HEK293 (cell line): Measurements from ENCODE around the gene UBIAD1.

Source experiments
- CTCF ChIA-PET: fragments of 350-600 bp; formaldehyde crosslinking; extraction: SDS; loops from one replicate; lab custom pipeline; 2021; ENCODE audit warnings: antibody characterized with exemption; lab: Yijun Ruan, JAX
- POLR2A ChIA-PET: fragments of 300-600 bp; formaldehyde crosslinking; extraction: SDS; loops from one replicate; lab custom pipeline; 2020; ENCODE audit warnings: antibody characterized with exemption, inconsistent platforms; lab: Yijun Ruan, JAX
- H3K27ac ChIP-seq: fragments of 200-500 bp; sonication (Bioruptor generic); 2 replicates; pipeline ENCODE4 v1.5.1; 2014; ENCODE audit warnings: low read depth, low read length, control low read depth, inconsistent platforms; ENCODE audit errors: extremely low read depth
- H3K36me3 ChIP-seq, 2 experiments: fragments of 200-500 bp in 1 of 2; sonication (Bioruptor generic) in 1 of 2; 1 replicate in 1 of 2; 2 replicates in 1 of 2; pipeline ENCODE4 v1.5.1; 2014 to 2017; ENCODE audit warnings: inconsistent platforms in 2 of 2, low read length in 2 of 2; ENCODE audit not compliant: control insufficient read depth in 2 of 2, insufficient read depth in 1 of 2
- H3K4me1 ChIP-seq: fragments of 200-500 bp; sonication (Bioruptor generic); 2 replicates; pipeline ENCODE4 v1.5.1; 2014; ENCODE audit warnings: mild to moderate bottlenecking, low read length, inconsistent platforms; ENCODE audit not compliant: control insufficient read depth, insufficient read depth
- H3K4me3 ChIP-seq: 2 replicates; pipeline ENCODE4 v1.5.1; 2011; ENCODE audit warnings: low read depth, mild to moderate bottlenecking, control low read depth, low read length, moderate library complexity
- H3K9me3 ChIP-seq: fragments of 200-500 bp; sonication (Bioruptor generic); 2 replicates; pipeline ENCODE4 v1.5.1; 2014; ENCODE audit warnings: low read depth, low read length, inconsistent platforms; ENCODE audit not compliant: control insufficient read depth, insufficient read depth
- GFI1B ChIP-seq: fragments of 450-650 bp; formaldehyde crosslinking; IDR thresholded peaks from 2 replicates; pipeline ENCODE4 v1.5.1; 2016; ENCODE audit warnings: missing biosample characterization, missing genetic modification characterization
- GLIS2 ChIP-seq: fragments of 450-650 bp; formaldehyde crosslinking; IDR thresholded peaks from 2 replicates; pipeline ENCODE4 v1.5.1; 2016; ENCODE audit warnings: missing biosample characterization, missing genetic modification characterization
- SP2 ChIP-seq: fragments of 450-650 bp; formaldehyde crosslinking; IDR thresholded peaks from 2 replicates; pipeline ENCODE4 v1.5.1; 2016; ENCODE audit warnings: missing biosample characterization, missing genetic modification characterization
- ZBTB20 ChIP-seq: fragments of 450-650 bp; formaldehyde crosslinking; IDR thresholded peaks from 2 replicates; pipeline ENCODE4 v1.5.1; 2016; ENCODE audit warnings: missing biosample characterization, missing genetic modification characterization
- ZNF114 ChIP-seq: fragments of 450-650 bp; formaldehyde crosslinking; IDR thresholded peaks from 2 replicates; pipeline ENCODE4 v1.5.0; 2017; ENCODE audit warnings: missing biosample characterization, missing genetic modification characterization
- ZNF133 ChIP-seq: fragments of 450-650 bp; formaldehyde crosslinking; IDR thresholded peaks from 2 replicates; pipeline ENCODE4 v1.5.1; 2016; ENCODE audit warnings: missing biosample characterization, missing genetic modification characterization
- ZNF324 ChIP-seq: fragments of 450-650 bp; formaldehyde crosslinking; IDR thresholded peaks from 2 replicates; pipeline ENCODE4 v1.5.1; 2016; ENCODE audit warnings: missing biosample characterization, missing genetic modification characterization
- ZNF354C ChIP-seq: fragments of 450-650 bp; formaldehyde crosslinking; IDR thresholded peaks from 2 replicates; pipeline ENCODE4 v1.5.1; 2016; ENCODE audit warnings: missing biosample characterization, missing genetic modification characterization, low read depth, borderline replicate concordance
- ZNF416 ChIP-seq: fragments of 450-650 bp; formaldehyde crosslinking; IDR thresholded peaks from 2 replicates; pipeline ENCODE4 v1.5.1; 2016; ENCODE audit warnings: missing biosample characterization, missing genetic modification characterization
- ZNF426 ChIP-seq: fragments of 450-650 bp; formaldehyde crosslinking; IDR thresholded peaks from 2 replicates; pipeline ENCODE4 v1.5.1; 2017; ENCODE audit warnings: missing biosample characterization, missing genetic modification characterization, mild to moderate bottlenecking, inconsistent platforms, moderate library complexity
- ZNF433 ChIP-seq: fragments of 450-650 bp; formaldehyde crosslinking; IDR thresholded peaks from 2 replicates; pipeline ENCODE4 v1.5.1; 2016; ENCODE audit warnings: missing biosample characterization, missing genetic modification characterization, low read depth
- ZNF501 ChIP-seq: fragments of 450-650 bp; formaldehyde crosslinking; IDR thresholded peaks from 2 replicates; pipeline ENCODE4 v1.5.1; 2016; ENCODE audit warnings: missing biosample characterization, missing genetic modification characterization
- ZNF529 ChIP-seq: fragments of 450-650 bp; formaldehyde crosslinking; IDR thresholded peaks from 2 replicates; pipeline ENCODE4 v1.5.1; 2017; ENCODE audit warnings: missing genetic modification characterization, missing biosample characterization; ENCODE audit not compliant: insufficient replicate concordance
- ZNF561 ChIP-seq: fragments of 450-650 bp; IDR thresholded peaks from 2 replicates; pipeline ENCODE4 v1.5.1; 2018; ENCODE audit warnings: missing biosample characterization, missing genetic modification characterization, borderline replicate concordance
- ZNF610 ChIP-seq: fragments of 450-650 bp; formaldehyde crosslinking; IDR thresholded peaks from 2 replicates; pipeline ENCODE4 v1.5.1; 2016; ENCODE audit warnings: missing biosample characterization, missing genetic modification characterization, borderline replicate concordance
- ZNF621 ChIP-seq: fragments of 450-650 bp; formaldehyde crosslinking; IDR thresholded peaks from 2 replicates; pipeline ENCODE4 v1.5.1; 2017; ENCODE audit warnings: missing biosample characterization, missing genetic modification characterization
- ZNF629 ChIP-seq: fragments of 450-650 bp; formaldehyde crosslinking; IDR thresholded peaks from 2 replicates; pipeline ENCODE4 v1.5.1; 2017; ENCODE audit warnings: missing biosample characterization, missing genetic modification characterization
- ZNF670 ChIP-seq: fragments of 450-650 bp; formaldehyde crosslinking; IDR thresholded peaks from 2 replicates; pipeline ENCODE4 v1.5.1; 2016; ENCODE audit warnings: missing biosample characterization, missing genetic modification characterization, low read depth
- ZNF677 ChIP-seq: fragments of 450-650 bp; IDR thresholded peaks from 2 replicates; pipeline ENCODE4 v1.5.0; 2018; ENCODE audit warnings: missing biosample characterization, mild to moderate bottlenecking, missing genetic modification characterization, moderate library complexity
- ZNF707 ChIP-seq: fragments of 450-650 bp; formaldehyde crosslinking; IDR thresholded peaks from 2 replicates; pipeline ENCODE4 v1.5.1; 2016; ENCODE audit warnings: missing biosample characterization, missing genetic modification characterization
- ZXDB ChIP-seq: fragments of 450-650 bp; formaldehyde crosslinking; IDR thresholded peaks from 2 replicates; pipeline ENCODE4 v1.5.1; 2016; ENCODE audit warnings: missing biosample characterization, missing genetic modification characterization
- TF ChIP-seq, protein P1 (sequence below): fragments of 450-650 bp; formaldehyde crosslinking; IDR thresholded peaks from 2 replicates; pipeline ENCODE4 v1.5.1; 2016; ENCODE audit warnings: missing biosample characterization, missing genetic modification characterization
- TF ChIP-seq, protein P2 (sequence below): fragments of 450-650 bp; formaldehyde crosslinking; IDR thresholded peaks from 2 replicates; pipeline ENCODE4 v1.5.1; 2016; ENCODE audit warnings: missing biosample characterization, missing genetic modification characterization
- TF ChIP-seq, protein P3 (sequence below): fragments of 450-650 bp; formaldehyde crosslinking; IDR thresholded peaks from 2 replicates; pipeline ENCODE4 v1.5.1; 2016; ENCODE audit warnings: missing biosample characterization, missing genetic modification characterization
- TF ChIP-seq, protein P4 (sequence below): fragments of 450-650 bp; formaldehyde crosslinking; conservative IDR thresholded peaks from 2 replicates; pipeline ENCODE4 v1.5.1; 2016; ENCODE audit warnings: low read depth, missing biosample characterization, missing genetic modification characterization
- TF ChIP-seq, protein P5 (sequence below): fragments of 450-650 bp; formaldehyde crosslinking; IDR thresholded peaks from 2 replicates; pipeline ENCODE4 v1.5.1; 2016; ENCODE audit warnings: missing biosample characterization, missing genetic modification characterization

UBIAD1 gene

DNA sequence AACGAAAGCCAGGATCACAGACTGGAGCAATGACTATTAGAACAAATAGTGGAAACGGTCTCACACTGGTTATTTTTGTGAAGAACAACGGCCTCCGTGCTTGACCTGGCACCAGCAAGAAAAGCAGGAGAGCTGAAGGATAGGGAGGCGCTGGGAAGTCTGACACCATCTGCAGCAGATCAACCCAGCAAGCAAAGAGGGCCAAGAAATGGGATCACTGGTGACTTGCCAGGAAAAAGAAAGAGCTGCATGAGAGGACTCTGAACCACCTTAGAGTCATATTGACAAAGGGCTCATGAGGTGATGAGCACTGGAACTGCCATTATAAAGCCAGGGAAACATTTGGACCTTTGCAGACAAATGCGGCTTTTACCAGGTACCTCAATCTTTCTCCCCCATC lies 35.6 kb upstream of the UBIAD1 start:
- H3K36me3 ChIP-seq = peaks cover 52 to 99% of the 10 kb centered on the region in 2 experiments
- no peak overlapping the region for H3K4me3 ChIP-seq
- POLR2A ChIA-PET = no interaction called here
- H3K4me1 ChIP-seq = no peaks in the 10 kb centered on the region
- TF ChIP-seq ZBTB20 = no peak
- no peak for TF ChIP-seq ZNF677 (tag by site-specific recombination)
- TF ChIP-seq ZNF670 (tag by site-specific recombination) = no peak
- TF ChIP-seq ZNF501 (tag by site-specific recombination) = no peak
- TF ChIP-seq ZNF354C = no peak
- no peak for TF ChIP-seq ZNF529
- no peak for TF ChIP-seq ZNF133
- TF ChIP-seq ZNF114 (tag by site-specific recombination) = no peak
- TF ChIP-seq ZNF433 (tag by site-specific recombination) = no peak
- TF ChIP-seq, protein P1, sequence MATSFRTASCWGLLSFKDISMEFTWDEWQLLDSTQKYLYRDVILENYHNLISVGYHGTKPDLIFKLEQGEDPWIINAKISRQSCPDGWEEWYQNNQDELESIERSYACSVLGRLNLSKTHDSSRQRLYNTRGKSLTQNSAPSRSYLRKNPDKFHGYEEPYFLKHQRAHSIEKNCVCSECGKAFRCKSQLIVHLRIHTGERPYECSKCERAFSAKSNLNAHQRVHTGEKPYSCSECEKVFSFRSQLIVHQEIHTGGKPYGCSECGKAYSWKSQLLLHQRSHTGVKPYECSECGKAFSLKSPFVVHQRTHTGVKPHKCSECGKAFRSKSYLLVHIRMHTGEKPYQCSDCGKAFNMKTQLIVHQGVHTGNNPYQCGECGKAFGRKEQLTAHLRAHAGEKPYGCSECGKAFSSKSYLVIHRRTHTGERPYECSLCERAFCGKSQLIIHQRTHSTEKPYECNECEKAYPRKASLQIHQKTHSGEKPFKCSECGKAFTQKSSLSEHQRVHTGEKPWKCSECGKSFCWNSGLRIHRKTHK (tag by site-specific recombination) = no peak
- no peak for TF ChIP-seq ZNF621
- TF ChIP-seq, protein P2, sequence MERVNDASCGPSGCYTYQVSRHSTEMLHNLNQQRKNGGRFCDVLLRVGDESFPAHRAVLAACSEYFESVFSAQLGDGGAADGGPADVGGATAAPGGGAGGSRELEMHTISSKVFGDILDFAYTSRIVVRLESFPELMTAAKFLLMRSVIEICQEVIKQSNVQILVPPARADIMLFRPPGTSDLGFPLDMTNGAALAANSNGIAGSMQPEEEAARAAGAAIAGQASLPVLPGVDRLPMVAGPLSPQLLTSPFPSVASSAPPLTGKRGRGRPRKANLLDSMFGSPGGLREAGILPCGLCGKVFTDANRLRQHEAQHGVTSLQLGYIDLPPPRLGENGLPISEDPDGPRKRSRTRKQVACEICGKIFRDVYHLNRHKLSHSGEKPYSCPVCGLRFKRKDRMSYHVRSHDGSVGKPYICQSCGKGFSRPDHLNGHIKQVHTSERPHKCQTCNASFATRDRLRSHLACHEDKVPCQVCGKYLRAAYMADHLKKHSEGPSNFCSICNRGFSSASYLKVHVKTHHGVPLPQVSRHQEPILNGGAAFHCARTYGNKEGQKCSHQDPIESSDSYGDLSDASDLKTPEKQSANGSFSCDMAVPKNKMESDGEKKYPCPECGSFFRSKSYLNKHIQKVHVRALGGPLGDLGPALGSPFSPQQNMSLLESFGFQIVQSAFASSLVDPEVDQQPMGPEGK = no peak
- TF ChIP-seq, protein P3, sequence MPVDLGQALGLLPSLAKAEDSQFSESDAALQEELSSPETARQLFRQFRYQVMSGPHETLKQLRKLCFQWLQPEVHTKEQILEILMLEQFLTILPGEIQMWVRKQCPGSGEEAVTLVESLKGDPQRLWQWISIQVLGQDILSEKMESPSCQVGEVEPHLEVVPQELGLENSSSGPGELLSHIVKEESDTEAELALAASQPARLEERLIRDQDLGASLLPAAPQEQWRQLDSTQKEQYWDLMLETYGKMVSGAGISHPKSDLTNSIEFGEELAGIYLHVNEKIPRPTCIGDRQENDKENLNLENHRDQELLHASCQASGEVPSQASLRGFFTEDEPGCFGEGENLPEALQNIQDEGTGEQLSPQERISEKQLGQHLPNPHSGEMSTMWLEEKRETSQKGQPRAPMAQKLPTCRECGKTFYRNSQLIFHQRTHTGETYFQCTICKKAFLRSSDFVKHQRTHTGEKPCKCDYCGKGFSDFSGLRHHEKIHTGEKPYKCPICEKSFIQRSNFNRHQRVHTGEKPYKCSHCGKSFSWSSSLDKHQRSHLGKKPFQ (tag by site-specific recombination) = no peak
- no peak for TF ChIP-seq GFI1B (tag by site-specific recombination)
- no peak for TF ChIP-seq ZNF561 (tag by site-specific recombination)
- no peak for TF ChIP-seq ZNF426
- CTCF ChIA-PET = interaction anchor here (1.5 kb wide), 1 partner anchor 9 kb away, joined by 3 read pairs; no protein-coding TSS in a partner anchor
- no peak overlapping the region for H3K27ac ChIP-seq
- no peaks in the 10 kb centered on the region for H3K9me3 ChIP-seq

DNA sequence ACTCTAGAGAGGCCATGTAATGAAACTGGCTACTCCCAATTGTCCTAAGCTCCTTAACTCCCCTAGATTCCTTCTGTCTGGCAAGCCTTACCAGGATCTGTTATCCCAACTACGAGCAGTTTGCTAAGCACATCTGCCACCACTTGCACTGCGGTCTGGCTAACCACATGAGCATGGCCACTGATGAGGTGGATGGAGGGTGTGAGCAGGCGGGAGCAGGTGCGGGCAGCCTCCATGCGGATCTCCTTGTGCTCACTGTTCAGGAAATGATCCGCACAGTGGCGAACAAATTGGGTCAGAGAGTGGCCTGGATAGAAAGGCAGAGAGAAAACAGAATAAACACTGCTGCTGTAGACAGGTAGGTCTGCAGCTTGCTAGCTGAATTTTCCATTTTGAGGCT lies 34.7 kb upstream of the UBIAD1 start:
- H3K36me3 ChIP-seq = peaks cover 49 to 99% of the 10 kb centered on the region in 2 experiments
- CTCF ChIA-PET = interaction anchor here (1.5 kb wide), 1 partner anchor 9 kb away, joined by 3 read pairs; no protein-coding TSS in a partner anchor
- no peaks in the 10 kb centered on the region for H3K4me1 ChIP-seq
- H3K9me3 ChIP-seq = no peaks in the 10 kb centered on the region
- no peak overlapping the region for H3K4me3 ChIP-seq
- POLR2A ChIA-PET = no interaction called here
- H3K27ac ChIP-seq = no peak overlapping the region
- no peak for TF ChIP-seq ZXDB (tag by site-specific recombination)
- TF ChIP-seq GLIS2 = no peak
- TF ChIP-seq GFI1B (tag by site-specific recombination) = no peak
- no peak for TF ChIP-seq ZNF416
- no peak for TF ChIP-seq ZNF610 (tag by site-specific recombination)
- no peak for TF ChIP-seq ZNF324
- TF ChIP-seq ZNF707 (tag by site-specific recombination) = no peak
- TF ChIP-seq, protein P4, sequence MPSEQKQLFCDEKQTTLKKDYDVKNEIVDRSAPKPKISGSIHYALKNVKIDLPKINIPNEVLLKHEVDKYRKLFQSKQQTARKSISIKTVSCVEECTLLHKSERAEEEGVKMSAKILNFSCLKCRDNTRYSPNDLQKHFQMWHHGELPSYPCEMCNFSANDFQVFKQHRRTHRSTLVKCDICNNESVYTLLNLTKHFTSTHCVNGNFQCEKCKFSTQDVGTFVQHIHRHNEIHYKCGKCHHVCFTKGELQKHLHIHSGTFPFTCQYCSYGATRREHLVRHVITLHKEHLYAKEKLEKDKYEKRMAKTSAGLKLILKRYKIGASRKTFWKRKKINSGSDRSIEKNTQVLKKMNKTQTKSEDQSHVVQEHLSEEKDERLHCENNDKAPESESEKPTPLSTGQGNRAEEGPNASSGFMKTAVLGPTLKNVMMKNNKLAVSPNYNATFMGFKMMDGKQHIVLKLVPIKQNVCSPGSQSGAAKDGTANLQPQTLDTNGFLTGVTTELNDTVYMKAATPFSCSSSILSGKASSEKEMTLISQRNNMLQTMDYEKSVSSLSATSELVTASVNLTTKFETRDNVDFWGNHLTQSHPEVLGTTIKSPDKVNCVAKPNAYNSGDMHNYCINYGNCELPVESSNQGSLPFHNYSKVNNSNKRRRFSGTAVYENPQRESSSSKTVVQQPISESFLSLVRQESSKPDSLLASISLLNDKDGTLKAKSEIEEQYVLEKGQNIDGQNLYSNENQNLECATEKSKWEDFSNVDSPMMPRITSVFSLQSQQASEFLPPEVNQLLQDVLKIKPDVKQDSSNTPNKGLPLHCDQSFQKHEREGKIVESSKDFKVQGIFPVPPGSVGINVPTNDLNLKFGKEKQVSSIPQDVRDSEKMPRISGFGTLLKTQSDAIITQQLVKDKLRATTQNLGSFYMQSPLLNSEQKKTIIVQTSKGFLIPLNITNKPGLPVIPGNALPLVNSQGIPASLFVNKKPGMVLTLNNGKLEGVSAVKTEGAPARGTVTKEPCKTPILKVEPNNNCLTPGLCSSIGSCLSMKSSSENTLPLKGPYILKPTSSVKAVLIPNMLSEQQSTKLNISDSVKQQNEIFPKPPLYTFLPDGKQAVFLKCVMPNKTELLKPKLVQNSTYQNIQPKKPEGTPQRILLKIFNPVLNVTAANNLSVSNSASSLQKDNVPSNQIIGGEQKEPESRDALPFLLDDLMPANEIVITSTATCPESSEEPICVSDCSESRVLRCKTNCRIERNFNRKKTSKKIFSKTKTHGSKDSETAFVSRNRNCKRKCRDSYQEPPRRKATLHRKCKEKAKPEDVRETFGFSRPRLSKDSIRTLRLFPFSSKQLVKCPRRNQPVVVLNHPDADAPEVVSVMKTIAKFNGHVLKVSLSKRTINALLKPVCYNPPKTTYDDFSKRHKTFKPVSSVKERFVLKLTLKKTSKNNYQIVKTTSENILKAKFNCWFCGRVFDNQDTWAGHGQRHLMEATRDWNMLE (tag by site-specific recombination) = no peak
- TF ChIP-seq ZNF629 = no peak
- TF ChIP-seq SP2 (tag by site-specific recombination) = no peak
- TF ChIP-seq, protein P5, sequence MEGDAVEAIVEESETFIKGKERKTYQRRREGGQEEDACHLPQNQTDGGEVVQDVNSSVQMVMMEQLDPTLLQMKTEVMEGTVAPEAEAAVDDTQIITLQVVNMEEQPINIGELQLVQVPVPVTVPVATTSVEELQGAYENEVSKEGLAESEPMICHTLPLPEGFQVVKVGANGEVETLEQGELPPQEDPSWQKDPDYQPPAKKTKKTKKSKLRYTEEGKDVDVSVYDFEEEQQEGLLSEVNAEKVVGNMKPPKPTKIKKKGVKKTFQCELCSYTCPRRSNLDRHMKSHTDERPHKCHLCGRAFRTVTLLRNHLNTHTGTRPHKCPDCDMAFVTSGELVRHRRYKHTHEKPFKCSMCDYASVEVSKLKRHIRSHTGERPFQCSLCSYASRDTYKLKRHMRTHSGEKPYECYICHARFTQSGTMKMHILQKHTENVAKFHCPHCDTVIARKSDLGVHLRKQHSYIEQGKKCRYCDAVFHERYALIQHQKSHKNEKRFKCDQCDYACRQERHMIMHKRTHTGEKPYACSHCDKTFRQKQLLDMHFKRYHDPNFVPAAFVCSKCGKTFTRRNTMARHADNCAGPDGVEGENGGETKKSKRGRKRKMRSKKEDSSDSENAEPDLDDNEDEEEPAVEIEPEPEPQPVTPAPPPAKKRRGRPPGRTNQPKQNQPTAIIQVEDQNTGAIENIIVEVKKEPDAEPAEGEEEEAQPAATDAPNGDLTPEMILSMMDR (tag by site-specific recombination) = no peak
